ENCODE results near the gene OLR1. TPM values are rescaled to one million over a fixed set of nuclear protein-coding genes. Genes with fewer than 3 reads are reported as not detected.

Gene OLR1
- total RNA-seq, 4 donors from 2014 or later: 0.19 to 51.2 (median 35.1) TPM; not detected in 1

Other genes starting within 250 kb of the OLR1 start
- not detected for gene CLEC2A, start 239.8 kb downstream of the OLR1 start, total RNA-seq
- gene CLEC12A, start 200.7 kb downstream of the OLR1 start, total RNA-seq: 1 to 10 TPM in 3 of 4 donors, under 1 TPM in 1; 0.75 to 6.5 (median 1.7) TPM
- not detected for gene CLEC1B, start 173.0 kb downstream of the OLR1 start, total RNA-seq
- under 1 TPM in 1 of 4 donors, not detected in 3; 0.47 TPM for gene CLEC12B, start 161.5 kb downstream of the OLR1 start, total RNA-seq
- gene CLEC9A, start 141.4 kb downstream of the OLR1 start, total RNA-seq: under 1 TPM in 1 of 4 donors, not detected in 3; 0.63 TPM
- gene CLEC1A, start 73.1 kb downstream of the OLR1 start, total RNA-seq: 10 to 100 TPM in 1 of 4 donors, 1 to 10 TPM in 3; 2.3 to 16.7 (median 7.1) TPM
- gene CLEC7A, start 41.9 kb downstream of the OLR1 start, total RNA-seq: 10 to 100 TPM; 12.6 to 27.6 (median 18.8) TPM
- under 1 TPM in 2 of 4 donors, not detected in 2; 0.09 to 0.84 TPM for gene TMEM52B, start 6.9 kb upstream of the OLR1 start, total RNA-seq
- gene GABARAPL1, start 40.7 kb upstream of the OLR1 start, total RNA-seq: 100 to 1,000 TPM; 165 to 335 (median 268) TPM
- 1 to 10 TPM; 2.2 to 4.6 (median 3.1) TPM for gene KLRD1, start 135.7 kb upstream of the OLR1 start, total RNA-seq
- gene KLRK1, start 217.9 kb upstream of the OLR1 start, total RNA-seq: 1 to 10 TPM; 2.7 to 6.5 (median 4.2) TPM
- gene KLRC4, start 237.6 kb upstream of the OLR1 start, total RNA-seq: under 1 TPM in 2 of 4 donors, not detected in 2; 0.63 to 0.96 TPM
- 1 to 10 TPM in 1 of 4 donors, not detected in 3; 1.3 TPM for gene KLRC3, start 248.5 kb upstream of the OLR1 start, total RNA-seq

Data from omental fat pad (tissue), 4 donors.